OCI-LY7 (cell line): ENCODE measurements around the gene KLC3. TPM values are rescaled to one million over a fixed set of nuclear protein-coding genes. Genes with fewer than 3 reads are reported as not detected.

ENCODE experiments used
- BruUV-seq: library from RNA; stranded (reverse); fragments of 400-500 nt; replicated peaks from 2 replicates; lab custom pipeline; 2021; lab: Mats Ljungman, UMichigan
- CTCF ChIA-PET: fragments of 300-600 bp; sonication (Branson Sonifier 250); formaldehyde crosslinking; loops from one replicate; lab custom pipeline; 2022; ENCODE audit warnings: antibody characterized with exemption; ENCODE audit not compliant: unreplicated experiment; lab: Charles Lee
- POLR2A ChIA-PET: fragments of 300-600 bp; sonication (Branson Sonifier 250); formaldehyde crosslinking; loops from one replicate; lab custom pipeline; 2022; ENCODE audit warnings: antibody characterized with exemption; lab: Charles Lee
- DNase-seq: peaks from one replicate; pipeline ENCODE4 v3.0.0-alpha.2; 2015; ENCODE audit warnings: low spot score
- H2AFZ ChIP-seq: fragments of 200-600 bp; sonication (generic), shearing (Covaris generic); 2 replicates; pipeline ENCODE4 v1.6.1; 2014; ENCODE audit warnings: mild to moderate bottlenecking, antibody characterized with exemption, low read length, moderate library complexity
- H3K27ac ChIP-seq: fragments of 200-600 bp; sonication (generic); 2 replicates; pipeline ENCODE4 v1.5.1; 2014; ENCODE audit warnings: mixed run types, low read depth, mild to moderate bottlenecking, moderate library complexity, low read length, inconsistent platforms; ENCODE audit not compliant: poor library complexity, severe bottlenecking
- H3K36me3 ChIP-seq: fragments of 200-600 bp; sonication (generic); 2 replicates; pipeline ENCODE4 v1.6.1; 2014; ENCODE audit warnings: mild to moderate bottlenecking, antibody characterized with exemption, low read length, moderate library complexity, mixed read lengths; ENCODE audit not compliant: insufficient read depth
- H3K4me1 ChIP-seq: fragments of 200-600 bp; sonication (generic); 2 replicates; pipeline ENCODE4 v1.5.1; 2014; ENCODE audit warnings: mild to moderate bottlenecking, low read length; ENCODE audit not compliant: insufficient read depth, poor library complexity, severe bottlenecking
- H3K4me2 ChIP-seq: fragments of 200-600 bp; sonication (generic); 2 replicates; pipeline ENCODE4 v1.6.1; 2014; ENCODE audit warnings: mild to moderate bottlenecking, low read length
- H3K4me3 ChIP-seq: fragments of 200-600 bp; sonication (generic); 2 replicates; pipeline ENCODE4 v1.5.1; 2014; ENCODE audit warnings: mild to moderate bottlenecking, low read depth, low read length; ENCODE audit not compliant: poor library complexity, severe bottlenecking
- H3K79me2 ChIP-seq: fragments of 200-600 bp; sonication (generic); 2 replicates; pipeline ENCODE4 v1.6.1; 2016; ENCODE audit warnings: low read depth, mild to moderate bottlenecking, low read length, moderate library complexity, mixed read lengths; ENCODE audit not compliant: insufficient read depth
- H3K9me2 ChIP-seq: fragments of 200-600 bp; sonication (generic); 2 replicates; pipeline ENCODE4 v1.6.1; 2016; ENCODE audit warnings: mild to moderate bottlenecking, low read length, mixed read lengths; ENCODE audit not compliant: insufficient read depth
- H3K9me3 ChIP-seq: fragments of 200-600 bp; sonication (generic); 2 replicates; pipeline ENCODE4 v1.6.1; 2014; ENCODE audit warnings: mild to moderate bottlenecking, mixed run types, low read length, mixed read lengths
- H4K20me1 ChIP-seq: fragments of 200-600 bp; sonication (generic); 2 replicates; pipeline ENCODE4 v1.6.1; 2014; ENCODE audit warnings: mild to moderate bottlenecking, antibody characterized with exemption, low read length, moderate library complexity, mixed read lengths; ENCODE audit not compliant: insufficient read depth
- CTCF ChIP-seq: fragments of 200-600 bp; sonication (generic); conservative IDR thresholded peaks from 2 replicates; pipeline ENCODE4 v1.5.1; 2014; ENCODE audit warnings: mild to moderate bottlenecking, antibody characterized with exemption, low read length, moderate library complexity, mixed read lengths
- EZH2phosphoT487 ChIP-seq: fragments of 200-600 bp; sonication (generic); IDR thresholded peaks from 2 replicates; pipeline ENCODE4 v1.6.1; 2018; ENCODE audit warnings: low read depth, borderline replicate concordance, mild to moderate bottlenecking, mixed run types, antibody characterized with exemption, low read length, moderate library complexity, mixed read lengths
- intact Hi-C: fragments of 100-400 bp; cut with micrococcal nuclease; formaldehyde crosslinking; loops from one replicate; pipeline ENCODE4 v1.10.0; 2022; ENCODE audit not compliant: unreplicated experiment
- total RNA-seq, 2 experiments: library from RNA; depleted of rRNA in 1 of 2; stranded (reverse); fragments of >200 nt in 1 of 2; shearing (Covaris generic) in 1 of 2; gene quantifications; 2 replicates each; pipeline ENCODE4 v1.2.3, GENCODE V29; 2014 to 2022

The KLC3 gene
- total RNA-seq, 2 experiments from 2014 or later = not detected

- H4K20me1 ChIP-seq = no peaks in the 10 kb centered on the region
- ChIA-PET CTCF (no interaction called here), POLR2A (no interaction called here)
- H3K27ac ChIP-seq = no peak overlapping the region
- H3K4me3 ChIP-seq = no peak overlapping the region
- no peak overlapping the region for H2AFZ ChIP-seq
- H3K4me1 ChIP-seq = no peaks in the 10 kb centered on the region
- H3K9me3 ChIP-seq = no peaks in the 10 kb centered on the region
- BruUV-seq = no TSS peak
- no peak for TF ChIP-seq CTCF
- no peak for TF ChIP-seq EZH2phosphoT487
- DNase-seq = no peak
- no peaks in the 10 kb centered on the region for H3K79me2 ChIP-seq
- no peaks in the 10 kb centered on the region for H3K9me2 ChIP-seq
- intact Hi-C loops = no loop called here
- H3K36me3 ChIP-seq = no peaks in the 10 kb centered on the region
- H3K4me2 ChIP-seq = no peak overlapping the region
Observed at GRCh38 chr19:45346449-45346848, 5.9 kb downstream of the KLC3 start.

- Histone ChIP-seq H3K4me3 (no peak overlapping the region), H3K4me1 (no peaks in the 10 kb centered on the region), H3K36me3 (no peaks in the 10 kb centered on the region), H4K20me1 (no peaks in the 10 kb centered on the region), H3K79me2 (no peaks in the 10 kb centered on the region), H3K27ac (no peak overlapping the region), H2AFZ (no peak overlapping the region), H3K9me2 (no peaks in the 10 kb centered on the region), H3K9me3 (no peaks in the 10 kb centered on the region), H3K4me2 (no peak overlapping the region)
- POLR2A ChIA-PET = no interaction called here
- DNase-seq = no peak
- CTCF ChIA-PET = no interaction called here
- TF ChIP-seq CTCF (no peak), EZH2phosphoT487 (no peak)
- no TSS peak for BruUV-seq
- intact Hi-C loops = no loop called here
Observed at GRCh38 chr19:45347570-45348366, 7.2 kb downstream of the KLC3 start.

GRCh38 chr19:45348367-45349125 lies 8.0 kb downstream of the KLC3 start:
- H3K79me2 ChIP-seq = no peaks in the 10 kb centered on the region
- CTCF ChIA-PET = no interaction called here
- intact Hi-C loops = no loop called here
- no peaks in the 10 kb centered on the region for H3K36me3 ChIP-seq
- no peaks in the 10 kb centered on the region for H3K9me2 ChIP-seq
- H4K20me1 ChIP-seq = no peaks in the 10 kb centered on the region
- no peaks in the 10 kb centered on the region for H3K4me1 ChIP-seq
- no peak overlapping the region for H3K4me2 ChIP-seq
- no peak for TF ChIP-seq CTCF
- H2AFZ ChIP-seq = no peak overlapping the region
- H3K9me3 ChIP-seq = no peaks in the 10 kb centered on the region
- no peak overlapping the region for H3K27ac ChIP-seq
- no peak overlapping the region for H3K4me3 ChIP-seq
- no TSS peak for BruUV-seq
- POLR2A ChIA-PET = no interaction called here
- DNase-seq = no peak
